ENCODE results near the gene CAPN5.

DNA sequence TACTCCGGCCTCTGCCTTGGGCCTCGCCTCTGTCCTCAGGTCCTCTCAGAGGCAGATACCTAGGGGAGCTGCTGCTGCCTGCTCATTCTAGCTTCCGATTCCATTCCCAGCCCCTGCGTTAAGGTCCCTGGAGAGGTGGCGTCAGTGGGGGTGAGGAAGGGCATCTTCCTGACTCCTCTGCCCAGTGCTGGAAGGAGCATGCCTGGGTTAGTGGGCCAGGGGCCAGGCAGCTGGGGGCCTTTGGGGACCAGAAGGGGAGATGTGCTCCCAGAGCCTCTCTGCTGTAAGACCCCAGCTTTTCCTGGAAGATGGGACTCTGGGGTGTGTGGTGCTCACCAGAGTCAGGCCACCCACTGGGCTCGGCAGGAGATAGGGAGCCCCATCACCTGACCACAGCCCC, 57.7 kb downstream of the CAPN5 start:
- TF ChIP-seq EZH2phosphoT487 (IDR thresholded peaks at IDR 0.05; ENCODE audit: insufficient read depth, low read depth): no peak
- TF ChIP-seq EZH2 (IDR thresholded peaks at IDR 0.05; ENCODE audit: insufficient read depth, poor library complexity, severe bottlenecking): no peak
